ENCODE results near the gene SNAPC5.
"Not testable (repeated sequence)": the region's sequence is repeated elsewhere in the genome, so short reads cannot be mapped to it uniquely, and the experiment has no call there.

SNAPC5 gene, protein sequence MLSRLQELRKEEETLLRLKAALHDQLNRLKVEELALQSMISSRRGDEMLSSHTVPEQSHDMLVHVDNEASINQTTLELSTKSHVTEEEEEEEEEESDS

GRCh38 chr15:66497502-66498455 lies at the start of gene SNAPC5:
SNAPC5 (minus strand) TSS chr15:66497762; CDS start chr15:66497731, 31 bp downstream.
- peak; percentile 96 to 97 for DNase-seq (ENCODE audit: low read depth in 2 of 2)

GRCh38 chr15:66545255-66545654 lies 47.7 kb upstream of the SNAPC5 start:
- DNase-seq (ENCODE audit: low read depth in 2 of 2) = no peak

DNA sequence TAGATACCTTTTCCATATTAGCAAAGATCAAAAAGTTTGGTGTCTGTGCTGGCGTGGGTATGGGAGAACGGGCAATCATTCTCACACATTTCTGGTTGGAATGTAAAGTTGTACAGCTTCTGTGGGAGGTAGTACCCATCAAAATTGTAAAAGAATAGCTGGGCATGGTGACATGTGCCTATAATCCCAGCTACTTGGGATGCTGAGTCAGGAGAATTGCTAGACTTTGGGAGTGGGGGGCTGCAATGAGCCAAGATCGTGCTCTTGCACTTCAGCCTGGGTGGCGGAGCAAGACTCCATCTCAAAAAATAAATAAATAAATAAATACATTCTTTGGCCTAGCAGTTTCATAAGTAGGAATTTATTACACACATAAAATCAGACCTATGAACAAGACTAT lies 45.3 kb upstream of the SNAPC5 start:
- DNase-seq (ENCODE audit: low read depth in 2 of 2) = no peak

- DNase-seq (ENCODE audit: low read depth in 2 of 2) = no peak
Observed at GRCh38 chr15:66535056-66535455, 37.5 kb upstream of the SNAPC5 start.

GRCh38 chr15:66524838-66525237 lies 27.3 kb upstream of the SNAPC5 start:
- DNase-seq (ENCODE audit: low read depth in 2 of 2) = no peak

DNA sequence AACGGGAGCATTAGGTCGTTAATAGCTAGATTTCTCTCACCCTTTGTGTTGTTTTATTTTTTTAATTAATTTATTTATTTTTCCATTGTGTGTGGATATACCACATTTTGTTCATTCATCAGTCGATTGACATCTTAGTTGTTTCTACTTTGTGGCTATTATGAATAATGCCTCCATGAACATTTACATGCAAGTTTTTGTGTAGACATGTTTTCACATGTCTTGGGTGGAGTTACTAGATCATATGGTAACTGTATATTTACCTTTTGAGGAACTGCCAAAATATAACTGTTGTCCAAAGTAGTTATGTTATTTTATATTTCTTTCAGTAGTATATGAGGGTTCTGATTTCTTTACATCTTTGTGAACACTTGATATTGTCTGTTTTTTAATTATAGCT lies 26.4 kb upstream of the SNAPC5 start:
- no peak for DNase-seq (ENCODE audit: low read depth in 2 of 2)

DNA sequence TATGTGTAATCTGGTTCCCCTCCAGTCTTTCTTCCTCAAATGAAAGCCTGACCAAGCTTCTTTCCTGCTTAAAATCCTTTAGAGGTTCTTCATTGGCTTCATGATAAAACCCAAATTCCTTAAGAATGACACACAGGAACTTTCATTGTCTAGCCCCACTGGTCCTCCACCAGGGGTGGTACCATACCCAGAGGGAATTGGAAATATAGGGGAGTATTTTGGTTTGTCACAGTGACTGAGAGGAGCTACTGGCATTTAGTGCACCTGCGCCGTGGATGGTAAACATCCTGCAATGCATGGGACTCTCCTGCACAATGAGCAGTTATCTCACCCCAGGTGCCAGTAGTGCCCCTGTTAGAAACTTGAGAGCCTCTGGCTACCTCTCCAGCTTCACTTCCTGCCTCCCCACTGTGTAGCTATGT lies 18.4 kb upstream of the SNAPC5 start:
- no peak for DNase-seq (ENCODE audit: low read depth in 2 of 2)

DNA sequence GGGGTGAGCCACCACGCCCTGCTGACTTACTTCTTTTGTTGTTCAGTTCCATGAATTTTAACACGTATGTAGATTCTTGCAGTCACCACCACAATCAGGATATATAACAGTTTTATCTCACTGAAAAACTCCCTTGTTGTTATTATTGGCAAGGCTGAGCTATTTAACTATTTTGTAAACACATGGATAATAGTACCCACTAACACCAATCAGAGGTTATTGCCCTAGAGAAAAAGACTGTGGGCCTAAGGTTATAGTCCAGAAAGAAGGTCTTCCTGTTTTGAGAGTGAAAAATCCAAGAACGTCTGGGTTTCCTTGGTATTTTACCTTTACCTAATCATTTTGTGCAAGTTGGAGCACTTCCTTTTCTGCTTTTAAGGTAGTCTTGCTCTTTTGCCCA lies 17.0 kb upstream of the SNAPC5 start:
- no peak for DNase-seq (ENCODE audit: low read depth in 2 of 2)

DNA sequence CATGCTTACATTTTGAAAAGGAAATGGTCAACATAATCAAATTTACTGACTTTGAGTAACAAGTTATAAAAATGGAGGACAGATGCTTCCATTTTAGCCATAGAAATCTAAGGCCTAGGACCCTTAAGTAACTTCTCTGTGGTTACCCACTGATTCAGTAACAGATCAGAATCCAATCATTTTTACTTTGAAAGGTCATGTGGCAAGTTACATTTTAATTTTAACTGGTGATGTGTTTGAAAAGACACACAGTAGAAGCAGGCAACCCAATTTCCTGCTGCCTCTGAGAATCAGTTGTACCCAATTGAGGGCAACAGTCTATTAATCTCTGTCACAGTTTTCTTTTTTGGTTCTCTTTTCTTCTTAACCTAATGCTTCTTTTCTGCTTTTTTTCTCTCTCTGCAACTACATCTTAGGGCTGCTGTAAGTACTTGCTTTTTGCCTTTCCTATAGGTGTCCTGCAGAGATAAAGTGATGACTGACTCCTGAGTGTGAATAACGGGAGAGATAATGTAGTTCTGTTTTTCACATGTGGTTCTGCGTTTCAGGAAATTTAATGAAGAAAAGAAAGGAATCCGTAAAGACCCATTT lies 10.8 kb upstream of the SNAPC5 start:
- DNase-seq (ENCODE audit: low read depth in 2 of 2) = no peak

DNA sequence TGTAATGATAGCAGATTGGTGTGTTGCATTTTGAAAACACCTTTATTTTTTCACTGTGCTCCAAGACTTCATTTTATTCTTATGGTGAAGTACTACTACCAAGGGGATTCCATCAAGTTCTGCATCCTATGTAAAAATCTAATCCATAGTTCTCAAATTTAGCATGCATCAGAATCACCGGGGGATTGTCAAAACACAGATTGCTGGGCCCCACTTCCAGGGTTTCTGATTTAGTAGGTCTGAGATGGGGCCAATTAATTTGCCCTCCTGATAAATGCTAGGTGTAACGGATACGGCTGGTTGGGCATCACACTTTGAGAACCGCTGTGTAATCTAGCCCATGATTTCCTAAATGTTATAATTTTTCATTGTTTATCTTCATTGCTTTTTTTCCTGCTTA lies 8.3 kb upstream of the SNAPC5 start:
- DNase-seq (ENCODE audit: low read depth in 2 of 2) = no peak

- DNase-seq (ENCODE audit: low read depth in 2 of 2) = no peak
Observed at GRCh38 chr15:66505430-66505811, 7.9 kb upstream of the SNAPC5 start.

DNA sequence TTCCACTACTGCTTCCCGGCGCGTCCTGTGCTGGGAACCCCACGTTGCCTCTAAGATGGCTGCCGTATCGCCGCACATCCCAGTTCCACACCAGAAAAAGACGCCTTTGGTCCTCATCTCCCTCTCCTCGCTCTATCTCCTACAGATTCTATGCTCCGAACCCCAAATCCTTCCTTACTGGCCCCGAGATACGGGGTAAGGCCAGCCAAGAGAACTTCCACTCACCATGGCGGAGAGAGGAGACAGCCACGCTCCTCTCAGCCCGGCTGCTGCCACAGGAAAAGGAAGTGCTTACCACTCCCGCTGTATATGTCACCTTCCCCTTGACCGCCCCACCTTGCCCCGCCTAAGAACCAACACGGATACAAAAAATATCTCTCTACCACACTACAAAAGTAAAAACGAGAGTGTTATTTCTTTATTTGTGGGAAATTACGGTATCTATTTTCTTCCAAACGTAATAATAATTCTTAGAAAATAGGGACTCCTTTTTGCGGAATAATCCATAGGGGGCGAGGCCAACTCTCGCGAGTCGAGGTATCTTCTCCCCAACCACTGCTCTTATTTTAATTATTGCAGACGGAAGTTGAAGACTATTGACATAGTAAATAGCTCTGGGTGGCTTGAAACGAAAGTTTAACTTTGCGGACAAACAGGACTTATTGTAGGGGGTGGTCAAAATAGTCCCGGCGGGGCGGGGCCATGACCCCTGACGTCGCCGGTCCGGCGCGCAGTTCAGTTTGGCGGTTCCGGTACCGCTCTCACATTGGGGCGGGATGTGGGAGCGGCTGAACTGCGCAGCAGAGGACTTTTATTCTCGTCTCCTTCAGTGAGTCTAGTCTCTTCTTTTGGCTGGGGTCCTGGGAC lies 7.2 kb upstream of the SNAPC5 start, which contains the start of the genes RPL4 and ZWILCH:
TSS of gene RPL4 (minus strand) at position 293 of the 867 bp plus-strand sequence. CDS start at position 228, 65 bp downstream.
TSS of gene ZWILCH (plus strand) at position 764 of the 867 bp plus-strand sequence. CDS start at position 777, 13 bp downstream.
- peak; percentile 50 to 65 for DNase-seq (ENCODE audit: low read depth in 2 of 2)

GRCh38 chr15:66503780-66504562 lies 6.4 kb upstream of the SNAPC5 start:
- no peak for DNase-seq (ENCODE audit: low read depth in 2 of 2)

DNA sequence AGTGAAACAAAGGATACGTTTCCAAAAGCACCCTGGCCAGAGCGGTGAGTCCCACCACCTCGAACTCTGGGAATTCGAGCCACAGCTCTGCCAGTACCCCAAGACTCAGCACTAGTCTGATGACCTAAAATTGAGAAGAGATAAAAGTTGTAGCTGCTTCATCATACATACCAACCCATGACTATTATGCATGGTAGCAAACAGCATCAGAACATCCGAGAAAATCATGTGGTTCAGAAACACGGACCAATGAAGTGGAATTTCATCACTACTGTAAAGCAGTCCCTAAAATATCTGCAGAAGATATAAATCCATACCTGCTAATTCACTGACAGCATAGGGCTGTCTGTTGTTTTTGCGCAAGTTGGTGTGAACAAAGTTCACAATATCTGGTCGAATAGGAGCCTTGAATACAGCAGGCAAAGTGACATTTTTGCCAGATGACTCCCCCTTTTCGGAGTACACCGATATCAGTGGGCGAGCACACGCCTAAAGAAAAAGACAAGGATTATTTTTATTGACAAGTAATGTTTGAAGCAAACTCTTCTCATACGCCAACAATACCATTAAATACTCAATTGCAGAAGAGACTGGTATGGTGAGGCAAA lies 5.6 kb upstream of the SNAPC5 start:
- not testable (repeated sequence) for DNase-seq (ENCODE audit: low read depth in 2 of 2)

GRCh38 chr15:66502491-66502890 lies 4.9 kb upstream of the SNAPC5 start:
- DNase-seq (ENCODE audit: low read depth in 2 of 2) = no peak

DNA sequence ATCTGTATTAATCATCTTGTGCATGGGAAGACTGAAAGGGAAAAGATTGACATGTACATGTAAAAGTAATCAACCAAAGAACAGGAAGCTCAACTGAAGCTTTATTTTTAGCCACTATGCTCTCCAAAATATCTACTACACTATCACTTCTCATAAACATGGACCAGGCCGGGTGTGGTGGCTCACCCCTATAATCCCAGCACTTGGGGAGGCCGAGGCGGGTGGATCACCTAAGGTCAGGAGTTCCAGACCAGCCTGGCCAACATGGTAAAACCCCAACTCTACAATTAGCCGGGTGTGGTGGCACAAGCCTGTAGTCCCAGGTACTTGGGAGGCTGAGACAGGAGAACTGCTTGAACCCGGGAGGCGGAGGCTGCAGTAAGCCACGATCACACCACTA lies 2.8 kb upstream of the SNAPC5 start:
- DNase-seq (ENCODE audit: low read depth in 2 of 2) = not testable (repeated sequence)

- no peak for DNase-seq (ENCODE audit: low read depth in 2 of 2)
Observed at GRCh38 chr15:66498501-66499386, 1.2 kb upstream of the SNAPC5 start.

GRCh38 chr15:66496951-66497501 lies 536 bp downstream of the SNAPC5 start:
- no peak for DNase-seq (ENCODE audit: low read depth in 2 of 2)

GRCh38 chr15:66494262-66494661 lies 3.3 kb downstream of the SNAPC5 start:
- DNase-seq (ENCODE audit: low read depth in 2 of 2) = no peak
